ENCODE results near the gene CHPF.

- TF ChIP-seq CTCF (conservative IDR thresholded peaks at IDR 0.05; ENCODE audit: low read depth, low read length) (no peak), EZH2 (IDR thresholded peaks at IDR 0.05; ENCODE audit: low read length, unreplicated experiment) (no peak)
Observed at GRCh38 chr2:219552382-219553167, 9.0 kb upstream of the CHPF start.

All from PC-3 (cell line).